Astrocyte of the spinal cord (primary cell): ENCODE data around the gene PPARG.

Experiments used
- DNase-seq: peaks from one replicate; pipeline ENCODE4 v3.0.0; 2011; ENCODE audit warnings: low read depth, low spot score
- H3K4me3 ChIP-seq: 2 replicates; pipeline ENCODE4 v1.5.1; 2011; ENCODE audit warnings: low read depth, mild to moderate bottlenecking, low read length, moderate library complexity
- in situ Hi-C: cut with HindIII; loops from 2 replicates; pipeline ENCODE4 v1.10.0; 2017; ENCODE audit warnings: low sequenced_read_pairs
- TF ChIP-seq, protein P1 (sequence below): IDR thresholded peaks from 2 replicates; pipeline ENCODE4 v1.5.1; 2012; ENCODE audit warnings: low read depth, mild to moderate bottlenecking, low read length, inconsistent platforms

The PPARG gene

GRCh38 chr3:12316729-12317351 lies 28.0 kb downstream of the PPARG start:
- in situ Hi-C loops: no loop called here
- TF ChIP-seq, protein P1, sequence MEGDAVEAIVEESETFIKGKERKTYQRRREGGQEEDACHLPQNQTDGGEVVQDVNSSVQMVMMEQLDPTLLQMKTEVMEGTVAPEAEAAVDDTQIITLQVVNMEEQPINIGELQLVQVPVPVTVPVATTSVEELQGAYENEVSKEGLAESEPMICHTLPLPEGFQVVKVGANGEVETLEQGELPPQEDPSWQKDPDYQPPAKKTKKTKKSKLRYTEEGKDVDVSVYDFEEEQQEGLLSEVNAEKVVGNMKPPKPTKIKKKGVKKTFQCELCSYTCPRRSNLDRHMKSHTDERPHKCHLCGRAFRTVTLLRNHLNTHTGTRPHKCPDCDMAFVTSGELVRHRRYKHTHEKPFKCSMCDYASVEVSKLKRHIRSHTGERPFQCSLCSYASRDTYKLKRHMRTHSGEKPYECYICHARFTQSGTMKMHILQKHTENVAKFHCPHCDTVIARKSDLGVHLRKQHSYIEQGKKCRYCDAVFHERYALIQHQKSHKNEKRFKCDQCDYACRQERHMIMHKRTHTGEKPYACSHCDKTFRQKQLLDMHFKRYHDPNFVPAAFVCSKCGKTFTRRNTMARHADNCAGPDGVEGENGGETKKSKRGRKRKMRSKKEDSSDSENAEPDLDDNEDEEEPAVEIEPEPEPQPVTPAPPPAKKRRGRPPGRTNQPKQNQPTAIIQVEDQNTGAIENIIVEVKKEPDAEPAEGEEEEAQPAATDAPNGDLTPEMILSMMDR: no peak
- no peak for DNase-seq
- no peak overlapping the region for H3K4me3 ChIP-seq

GRCh38 chr3:12317914-12318313 lies 29.0 kb downstream of the PPARG start:
- DNase-seq: no peak
- H3K4me3 ChIP-seq: no peak overlapping the region
- in situ Hi-C loops: no loop called here
- TF ChIP-seq, protein P1: no peak

GRCh38 chr3:12318758-12319621 lies 30.1 kb downstream of the PPARG start:
- TF ChIP-seq, protein P1: no peak
- in situ Hi-C loops: no loop called here
- DNase-seq: no peak
- H3K4me3 ChIP-seq: no peak overlapping the region

DNA sequence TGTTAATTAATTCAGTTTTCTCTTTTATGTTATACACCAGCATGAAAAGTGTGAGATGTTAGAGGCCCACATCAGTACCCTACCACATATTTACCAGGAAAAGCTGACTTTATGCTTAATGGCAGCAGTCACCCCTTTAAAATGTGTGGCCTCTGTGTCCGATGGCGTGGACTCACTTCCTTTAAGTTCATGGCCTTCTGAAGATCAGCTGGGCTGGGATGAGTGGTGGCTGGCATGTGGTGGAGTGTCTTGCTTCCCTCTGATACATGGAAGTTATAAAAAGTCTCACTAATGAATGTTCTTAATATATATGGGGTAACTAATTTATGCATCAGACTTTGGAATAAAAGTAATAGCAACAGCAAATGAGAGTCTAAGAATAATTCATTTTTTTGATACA lies 32.1 kb downstream of the PPARG start:
- TF ChIP-seq, protein P1: no peak
- no peak overlapping the region for H3K4me3 ChIP-seq
- in situ Hi-C loops: no loop called here
- no peak for DNase-seq

DNA sequence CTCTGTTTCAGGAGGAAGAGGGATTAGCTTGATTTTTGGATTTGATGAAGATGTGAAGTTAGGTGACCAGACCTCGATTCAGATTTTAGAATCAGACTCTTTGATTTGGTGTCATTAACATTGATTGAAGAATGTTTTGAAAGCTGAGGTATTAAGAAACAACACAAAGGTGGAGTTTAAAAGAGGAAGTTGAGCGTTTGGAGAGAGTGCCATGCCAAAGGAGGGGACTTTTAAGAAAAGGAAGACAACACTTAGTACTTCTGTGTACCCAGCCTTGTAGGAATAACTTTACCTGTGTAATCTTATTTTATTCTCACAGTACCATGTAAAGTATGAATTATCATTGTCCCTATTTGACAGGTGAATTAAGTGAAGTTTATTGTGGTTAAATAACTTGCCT lies 34.4 kb downstream of the PPARG start:
- no peak for DNase-seq
- TF ChIP-seq, protein P1: no peak
- in situ Hi-C loops: no loop called here
- no peak overlapping the region for H3K4me3 ChIP-seq

DNA sequence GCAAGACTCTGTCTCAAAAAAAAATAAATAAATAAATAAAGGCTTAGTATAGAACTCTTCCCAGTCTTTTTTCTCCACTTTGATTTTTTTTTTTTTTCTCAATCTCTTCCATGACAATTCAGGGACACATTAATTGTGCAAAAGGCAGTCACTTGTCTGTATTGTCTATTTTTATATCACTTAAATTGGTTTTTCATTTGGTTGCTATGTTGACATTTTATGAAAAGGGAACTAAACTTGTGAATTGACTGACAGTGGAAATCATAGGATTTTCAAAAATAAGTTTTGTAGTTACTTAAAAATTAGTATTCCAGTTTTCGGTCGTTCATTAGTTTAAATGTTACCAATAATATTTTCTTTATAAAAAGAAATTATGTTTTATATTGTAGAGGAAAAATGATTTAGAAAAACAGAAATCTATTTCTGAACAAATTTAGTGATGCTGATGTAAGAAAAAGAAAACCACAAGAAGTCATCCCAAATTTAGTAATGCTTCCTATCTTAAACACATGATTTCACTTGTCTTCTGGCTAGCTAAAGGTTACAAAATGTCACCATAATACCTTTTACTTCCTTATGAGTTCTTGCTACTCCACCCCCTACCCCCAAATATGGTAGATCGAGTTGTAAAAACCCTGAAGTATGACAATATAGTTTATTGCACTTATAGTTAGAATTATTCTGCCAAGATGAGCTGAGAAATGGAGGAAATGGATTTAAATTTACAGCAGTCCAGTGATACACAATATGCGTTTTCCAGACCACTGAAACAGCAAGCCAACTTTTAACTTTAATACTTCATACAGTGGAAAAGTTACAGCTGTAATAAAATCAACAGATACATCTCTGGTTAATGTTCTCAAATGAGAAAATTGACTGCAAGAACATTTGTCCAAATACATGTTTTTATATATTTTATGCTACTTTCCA lies 37.0 kb downstream of the PPARG start:
- TF ChIP-seq, protein P1: no peak
- no peak for DNase-seq
- in situ Hi-C loops: no loop called here
- H3K4me3 ChIP-seq: no peak overlapping the region
